ENCODE measurements around the gene GGN.

DNA sequence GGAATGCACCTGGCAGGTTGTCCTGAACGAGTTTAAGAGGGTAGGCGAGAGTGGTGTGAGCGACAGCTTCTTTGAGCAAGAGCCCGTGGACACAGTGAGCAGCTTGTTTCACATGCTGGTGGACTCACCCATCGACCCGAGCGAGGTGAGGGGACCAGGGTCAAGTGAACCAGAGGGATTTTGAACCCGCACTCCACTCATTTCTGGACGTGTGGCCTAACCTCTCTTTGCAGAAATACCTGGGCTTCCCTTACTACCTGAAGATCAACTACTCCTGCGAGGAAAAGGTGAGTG is 50.5 kb downstream of the GGN start:
- TF ChIP-seq, protein P1, sequence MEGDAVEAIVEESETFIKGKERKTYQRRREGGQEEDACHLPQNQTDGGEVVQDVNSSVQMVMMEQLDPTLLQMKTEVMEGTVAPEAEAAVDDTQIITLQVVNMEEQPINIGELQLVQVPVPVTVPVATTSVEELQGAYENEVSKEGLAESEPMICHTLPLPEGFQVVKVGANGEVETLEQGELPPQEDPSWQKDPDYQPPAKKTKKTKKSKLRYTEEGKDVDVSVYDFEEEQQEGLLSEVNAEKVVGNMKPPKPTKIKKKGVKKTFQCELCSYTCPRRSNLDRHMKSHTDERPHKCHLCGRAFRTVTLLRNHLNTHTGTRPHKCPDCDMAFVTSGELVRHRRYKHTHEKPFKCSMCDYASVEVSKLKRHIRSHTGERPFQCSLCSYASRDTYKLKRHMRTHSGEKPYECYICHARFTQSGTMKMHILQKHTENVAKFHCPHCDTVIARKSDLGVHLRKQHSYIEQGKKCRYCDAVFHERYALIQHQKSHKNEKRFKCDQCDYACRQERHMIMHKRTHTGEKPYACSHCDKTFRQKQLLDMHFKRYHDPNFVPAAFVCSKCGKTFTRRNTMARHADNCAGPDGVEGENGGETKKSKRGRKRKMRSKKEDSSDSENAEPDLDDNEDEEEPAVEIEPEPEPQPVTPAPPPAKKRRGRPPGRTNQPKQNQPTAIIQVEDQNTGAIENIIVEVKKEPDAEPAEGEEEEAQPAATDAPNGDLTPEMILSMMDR (IDR thresholded peaks at IDR 0.05), result no peak
- no peak for TF ChIP-seq EP300 (IDR thresholded peaks at IDR 0.05)
- TF ChIP-seq POLR2A (IDR thresholded peaks at IDR 0.05), result no peak

Data from tibial nerve (tissue), 4 donors.